NCI-H2171 (cell line): Measurements from ENCODE around the gene GNRHR.

Source experiments
- DNase-seq: peaks from one replicate; lab custom pipeline; 2025; lab: John Stamatoyannopoulos, UW

Gene GNRHR

GRCh38 chr4:67700116-67700737 is 54.0 kb downstream of the GNRHR start:
- no peak for DNase-seq

GRCh38 chr4:67699603-67700002 is 54.6 kb downstream of the GNRHR start:
- DNase-seq = no peak

- DNase-seq = no peak
Measured at GRCh38 chr4:67697860-67698687, 56.1 kb downstream of the GNRHR start.

- DNase-seq = no peak
Measured at GRCh38 chr4:67696061-67696460, 58.1 kb downstream of the GNRHR start.

GRCh38 chr4:67694662-67695061 is 59.5 kb downstream of the GNRHR start:
- no peak for DNase-seq

GRCh38 chr4:67691328-67691727 is 62.9 kb downstream of the GNRHR start:
- DNase-seq = no peak
